Uterus (tissue), 2 donors: ENCODE data around the gene EPHB3.

Experiments used
- CTCF ChIP-seq, 4 experiments: fragments of 200-600 bp in 2 of 4; fragments of 450-650 bp in 2 of 4; sonication (generic) in 2 of 4; IDR thresholded peaks; one replicate each; pipeline ENCODE4 v1.5.1; 2016 to 2019; ENCODE audit warnings: antibody characterized with exemption in 4 of 4, mild to moderate bottlenecking in 2 of 4, moderate library complexity in 1 of 4
- POLR2A ChIP-seq, 2 donors: fragments of 450-650 bp; IDR thresholded peaks; one replicate each; pipeline ENCODE4 v1.6.1; 2016; ENCODE audit warnings: antibody characterized with exemption in 2 of 2, mild to moderate bottlenecking in 1 of 2, moderate library complexity in 1 of 2

GRCh38 chr3:184578822-184579221, 17.2 kb downstream of the EPHB3 start:
- TF ChIP-seq POLR2A (IDR thresholded peaks at IDR 0.05) (no peak), CTCF (IDR thresholded peaks at IDR 0.05) (no peak)
